ENCODE data around the gene HOXA11.

GRCh38 chr7:27131390-27131819 lies 53.6 kb downstream of the HOXA11 start:
- TF ChIP-seq SIN3A (IDR thresholded peaks at IDR 0.05; ENCODE audit: borderline replicate concordance, insufficient read depth, low read length) (no peak), TAF1 (IDR thresholded peaks at IDR 0.05; ENCODE audit: borderline replicate concordance, insufficient read depth, low read length) (no peak), REST (IDR thresholded peaks at IDR 0.05; ENCODE audit: insufficient read depth in 1 of 2, low read depth in 2 of 2, low read length in 2 of 2) (no peak), POLR2AphosphoS5 (IDR thresholded peaks at IDR 0.05; ENCODE audit: low read depth, low read length) (no peak)

Measured in PFSK-1 (cell line).